Calu3 (cell line): ENCODE data around the gene KCNAB1. TPM values are rescaled to one million over a fixed set of nuclear protein-coding genes. Genes with fewer than 3 reads are reported as not detected.
A peak's percentile ranks its signal among the peaks of the same experiment; 100 is the strongest.
"Not testable (repeated sequence)": the region's sequence is repeated elsewhere in the genome, so short reads cannot be mapped to it uniquely, and the experiment has no call there.

Experiments
- Bru-seq: library from RNA; stranded (reverse); fragments of 400-500 nt; gene quantifications from one replicate; lab custom pipeline; 2021; lab: Mats Ljungman, UMichigan
- BruChase-seq, 2 experiments: library from RNA; stranded (reverse); fragments of 400-500 nt; gene quantifications; one replicate each; lab custom pipeline; 2021; lab: Mats Ljungman, UMichigan
- BruUV-seq: library from RNA; stranded (reverse); fragments of 400-500 nt; replicated peaks from 2 replicates; lab custom pipeline; 2021; lab: Mats Ljungman, UMichigan
- CTCF ChIA-PET: fragments of 300-600 bp; sonication (Branson Sonifier 250); formaldehyde crosslinking; loops from one replicate; lab custom pipeline; 2022; ENCODE audit warnings: antibody characterized with exemption; lab: Charles Lee
- DNase-seq: peaks from one replicate; pipeline ENCODE4 v3.0.0; 2022
- H3K27ac Mint-ChIP-seq: one replicate; pipeline ENCODE4 v1.8.0; 2022; ENCODE audit warnings: mixed read lengths; ENCODE audit not compliant: unreplicated experiment
- H3K27me3 Mint-ChIP-seq: one replicate; pipeline ENCODE4 v1.8.0; 2022; ENCODE audit warnings: mixed read lengths; ENCODE audit not compliant: unreplicated experiment
- H3K36me3 Mint-ChIP-seq: one replicate; pipeline ENCODE4 v1.8.0; 2022; ENCODE audit warnings: mild to moderate bottlenecking, moderate library complexity, mixed read lengths; ENCODE audit not compliant: insufficient read depth, unreplicated experiment
- H3K4me1 Mint-ChIP-seq: one replicate; pipeline ENCODE4 v1.8.0; 2022; ENCODE audit warnings: mild to moderate bottlenecking, low read depth, mixed read lengths; ENCODE audit not compliant: unreplicated experiment
- H3K4me3 Mint-ChIP-seq: one replicate; pipeline ENCODE4 v1.8.0; 2022; ENCODE audit warnings: mild to moderate bottlenecking, low read depth, moderate library complexity, mixed read lengths; ENCODE audit not compliant: unreplicated experiment
- H3K9me3 Mint-ChIP-seq: one replicate; pipeline ENCODE4 v1.8.0; 2022; ENCODE audit warnings: low read depth, mixed read lengths; ENCODE audit not compliant: unreplicated experiment
- intact Hi-C: fragments of 100-400 bp; cut with micrococcal nuclease; formaldehyde crosslinking; loops from one replicate; pipeline ENCODE4 v1.10.0; 2022; ENCODE audit not compliant: unreplicated experiment
- long read RNA-seq: library from polyadenylated mRNA; stranded (forward); transcript quantifications from one replicate; pipeline ENCODE4 v2.0.0, GENCODE V29; 2022
- total RNA-seq: library from RNA; stranded (reverse); gene quantifications from 2 replicates; pipeline ENCODE4 v1.2.3, GENCODE V29; 2022
- TF ChIP-seq, protein P1 (sequence below): fragments of 200-600 bp; IDR thresholded peaks from one replicate; pipeline ENCODE4 v1.8.0; 2022; ENCODE audit warnings: antibody characterized with exemption; ENCODE audit not compliant: unreplicated experiment

The KCNAB1 gene
- total RNA-seq (0.51 and 1.6 TPM in 2 replicates), Bru-seq, nascent RNA (percentile 15 among the genes with signal in this experiment), BruChase-seq, experiment 1, labeled RNA remaining after a 6-hour chase (percentile 15 among the genes with signal in this experiment), BruChase-seq, experiment 2, labeled RNA remaining after a 2-hour chase (percentile 16 among the genes with signal in this experiment)
- long read RNA-seq, partial matches to known transcripts = 0 of 53 reads
- long read RNA-seq, other reads (novel, unspliced or antisense) = 53 of 53 reads

GRCh38 chr3:156120528-156121251, at the start of gene KCNAB1:
KCNAB1 (plus strand) TSS chr3:156120578.
- intact Hi-C loops = no loop called here
- BruUV-seq = no TSS peak
- Mint-ChIP-seq H3K27me3 (peaks cover 19% of the 10 kb centered on the region), H3K9me3 (no peaks in the 10 kb centered on the region), H3K4me3 (no peak within 1 kb of the TSS), H3K27ac (no peak within 1 kb of the TSS), H3K4me1 (no peaks in the 10 kb centered on the region), H3K36me3 (no peaks in the 10 kb centered on the region)
- CTCF ChIA-PET = no interaction called here
- TF ChIP-seq, protein P1, sequence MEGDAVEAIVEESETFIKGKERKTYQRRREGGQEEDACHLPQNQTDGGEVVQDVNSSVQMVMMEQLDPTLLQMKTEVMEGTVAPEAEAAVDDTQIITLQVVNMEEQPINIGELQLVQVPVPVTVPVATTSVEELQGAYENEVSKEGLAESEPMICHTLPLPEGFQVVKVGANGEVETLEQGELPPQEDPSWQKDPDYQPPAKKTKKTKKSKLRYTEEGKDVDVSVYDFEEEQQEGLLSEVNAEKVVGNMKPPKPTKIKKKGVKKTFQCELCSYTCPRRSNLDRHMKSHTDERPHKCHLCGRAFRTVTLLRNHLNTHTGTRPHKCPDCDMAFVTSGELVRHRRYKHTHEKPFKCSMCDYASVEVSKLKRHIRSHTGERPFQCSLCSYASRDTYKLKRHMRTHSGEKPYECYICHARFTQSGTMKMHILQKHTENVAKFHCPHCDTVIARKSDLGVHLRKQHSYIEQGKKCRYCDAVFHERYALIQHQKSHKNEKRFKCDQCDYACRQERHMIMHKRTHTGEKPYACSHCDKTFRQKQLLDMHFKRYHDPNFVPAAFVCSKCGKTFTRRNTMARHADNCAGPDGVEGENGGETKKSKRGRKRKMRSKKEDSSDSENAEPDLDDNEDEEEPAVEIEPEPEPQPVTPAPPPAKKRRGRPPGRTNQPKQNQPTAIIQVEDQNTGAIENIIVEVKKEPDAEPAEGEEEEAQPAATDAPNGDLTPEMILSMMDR = no peak
- no peak for DNase-seq

GRCh38 chr3:156071031-156071430, 49.3 kb upstream of the KCNAB1 start:
- H3K4me1 Mint-ChIP-seq = no peaks in the 10 kb centered on the region
- no peak overlapping the region for H3K27ac Mint-ChIP-seq
- no peak for DNase-seq
- peaks cover 42% of the 10 kb centered on the region for H3K27me3 Mint-ChIP-seq
- no peaks in the 10 kb centered on the region for H3K9me3 Mint-ChIP-seq
- TF ChIP-seq, protein P1 = no peak
- H3K36me3 Mint-ChIP-seq = no peaks in the 10 kb centered on the region
- H3K4me3 Mint-ChIP-seq = no peak overlapping the region
- BruUV-seq = no TSS peak
- CTCF ChIA-PET = no interaction called here
- intact Hi-C loops = no loop called here

DNA sequence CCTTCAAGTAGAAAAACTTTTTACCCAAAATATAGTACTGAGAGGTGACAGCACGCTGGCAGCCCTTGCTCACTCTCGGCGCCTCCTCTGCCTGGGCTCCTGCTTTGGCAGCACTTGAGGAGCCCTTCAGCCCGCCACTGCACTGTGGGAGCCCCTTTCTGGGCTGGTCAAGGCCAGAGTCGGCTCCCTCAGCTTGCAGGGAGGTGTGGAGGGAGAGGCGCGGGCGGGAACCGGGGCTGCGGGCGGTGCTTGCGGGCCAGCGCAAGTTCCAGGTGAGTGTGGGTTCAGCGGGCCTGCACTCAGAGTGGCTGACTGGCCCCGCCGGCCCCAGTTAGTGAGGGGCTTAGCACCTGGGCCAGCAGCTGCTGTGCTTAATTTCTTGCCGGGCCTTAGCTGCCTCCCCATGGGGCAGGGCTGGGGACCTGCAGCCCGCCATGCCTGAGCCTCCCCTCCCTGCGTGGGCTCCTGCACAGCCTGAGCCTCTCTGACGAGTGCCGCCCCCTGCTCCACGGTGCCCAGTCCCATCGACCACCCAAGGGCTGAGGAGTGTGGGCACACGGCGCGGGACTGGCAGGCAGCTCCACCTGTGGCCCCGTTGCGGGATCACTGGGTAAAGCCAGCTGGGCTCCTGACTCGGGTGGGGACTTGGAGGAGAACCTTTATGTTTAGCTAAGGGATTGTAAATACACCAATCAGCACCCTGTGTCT, 47.3 kb upstream of the KCNAB1 start:
- H3K9me3 Mint-ChIP-seq, H3K4me3 Mint-ChIP-seq, BruUV-seq, DNase-seq, CTCF ChIA-PET, H3K27ac Mint-ChIP-seq, H3K4me1 Mint-ChIP-seq, H3K36me3 Mint-ChIP-seq, intact Hi-C loops: not testable (repeated sequence)
- peaks cover 42% of the 10 kb centered on the region for H3K27me3 Mint-ChIP-seq

DNA sequence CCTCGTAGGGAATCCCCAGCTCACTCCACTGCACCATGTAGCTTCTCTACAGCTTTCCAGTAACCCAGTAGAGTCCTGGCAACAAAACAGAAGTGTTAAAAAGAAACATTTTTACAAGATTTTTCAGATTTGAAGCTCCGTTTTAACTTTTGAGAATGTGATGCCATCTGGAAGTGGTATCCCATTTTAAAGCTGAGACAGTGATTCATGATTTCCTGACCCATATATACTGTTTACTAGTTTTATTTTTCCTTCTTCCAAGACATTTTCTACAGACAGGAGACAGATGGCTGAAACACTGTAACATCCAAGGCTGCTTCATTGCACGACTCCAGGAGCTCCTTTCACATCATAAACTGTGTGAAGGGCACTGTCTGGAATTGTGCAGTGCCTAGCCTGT, 30.3 kb upstream of the KCNAB1 start:
- no peaks in the 10 kb centered on the region for H3K9me3 Mint-ChIP-seq
- TF ChIP-seq, protein P1 = no peak
- H3K27ac Mint-ChIP-seq = no peak overlapping the region
- H3K36me3 Mint-ChIP-seq = no peaks in the 10 kb centered on the region
- no peak overlapping the region for H3K4me3 Mint-ChIP-seq
- DNase-seq = no peak
- CTCF ChIA-PET = interaction anchor here (0.5 to 1.7 kb wide), 3 partner anchors 17 to 94 kb away, joined by 3 to 5 read pairs (median 3); no protein-coding TSS in a partner anchor
- no TSS peak for BruUV-seq
- peaks cover 10% of the 10 kb centered on the region for H3K27me3 Mint-ChIP-seq
- H3K4me1 Mint-ChIP-seq = no peaks in the 10 kb centered on the region
- intact Hi-C loops = no loop called here
